SK-N-SH (cell line): ENCODE results near the gene TMEM87B. TPM values are rescaled to one million over a fixed set of nuclear protein-coding genes. Genes with fewer than 3 reads are reported as not detected.

ENCODE experiments used
- CTCF ChIA-PET: fragments of 300-600, 350-600 bp; formaldehyde crosslinking; extraction: SDS; loops from one replicate; lab custom pipeline; 2021; lab: Yijun Ruan, JAX
- POLR2A ChIA-PET: fragments of 350-600 bp; sonication (Branson Sonifier 250); formaldehyde crosslinking; extraction: SDS; loops from one replicate; lab custom pipeline; 2020; ENCODE audit warnings: antibody characterized with exemption, inconsistent platforms; lab: Yijun Ruan, JAX
- DNase-seq: peaks from one replicate; pipeline ENCODE4 v3.0.0; 2012
- H2AFZ ChIP-seq: fragments of 200-600 bp; sonication (generic); 2 replicates; pipeline ENCODE4 v1.8.1; 2016; ENCODE audit warnings: antibody characterized with exemption, mild to moderate bottlenecking, low read depth
- H3F3A ChIP-seq: fragments of 200-600 bp; sonication (generic); replicated peaks from 2 replicates; pipeline ENCODE3; 2016; ENCODE audit warnings: antibody characterized with exemption, mild to moderate bottlenecking; ENCODE audit not compliant: insufficient read depth
- H3K27ac ChIP-seq, 2 experiments: fragments of 200-500 bp in 1 of 2; fragments of 200-600 bp in 1 of 2; sonication (Bioruptor generic) in 1 of 2; sonication (generic), shearing (Covaris generic) in 1 of 2; 2 replicates each; pipeline versions ENCODE4 v1.5.1 to v1.6.1; 2014 to 2016; ENCODE audit warnings: low read depth in 2 of 2, inconsistent platforms in 1 of 2, low read length in 1 of 2, mild to moderate bottlenecking in 1 of 2, mixed read lengths in 1 of 2
- H3K27me3 ChIP-seq: fragments of 200-600 bp; sonication (generic), shearing (Covaris generic); 2 replicates; pipeline ENCODE4 v1.6.1; 2016; ENCODE audit warnings: mixed run types; ENCODE audit not compliant: insufficient read depth
- H3K36me3 ChIP-seq, 2 experiments: fragments of 200-500 bp in 1 of 2; fragments of 200-600 bp in 1 of 2; sonication (Bioruptor generic) in 1 of 2; sonication (generic) in 1 of 2; replicated peaks in 1 of 2; 2 replicates each; pipeline versions ENCODE3 to v1.5.1; 2014 to 2016; ENCODE audit warnings: low read length in 1 of 2, mild to moderate bottlenecking in 1 of 2; ENCODE audit not compliant: insufficient read depth in 2 of 2, control insufficient read depth in 1 of 2
- H3K4me1 ChIP-seq, 2 experiments: fragments of 200-500 bp in 1 of 2; fragments of 200-600 bp in 1 of 2; sonication (Bioruptor generic) in 1 of 2; sonication (generic), shearing (Covaris generic) in 1 of 2; 2 replicates each; pipeline versions ENCODE4 v1.5.1 to v1.6.1; 2014 to 2016; ENCODE audit warnings: low read depth in 1 of 2, low read length in 1 of 2, mixed run types in 1 of 2; ENCODE audit not compliant: insufficient read depth in 2 of 2, control insufficient read depth in 1 of 2
- H3K4me2 ChIP-seq: fragments of 200-600 bp; sonication (generic), shearing (Covaris generic); 2 replicates; pipeline ENCODE4 v1.6.1; 2017; ENCODE audit warnings: mixed run types
- H3K4me3 ChIP-seq, 2 experiments: fragments of 200-500 bp in 1 of 2; fragments of 200-600 bp in 1 of 2; sonication (Bioruptor generic) in 1 of 2; sonication (generic), shearing (Covaris generic) in 1 of 2; 2 replicates each; pipeline versions ENCODE4 v1.5.1 to v1.8.1; 2014 to 2016; ENCODE audit warnings: low read depth in 2 of 2, inconsistent platforms in 1 of 2, low read length in 1 of 2, mild to moderate bottlenecking in 1 of 2, mixed read lengths in 1 of 2, moderate library complexity in 1 of 2
- H3K79me2 ChIP-seq: fragments of 200-600 bp; sonication (generic); 2 replicates; pipeline ENCODE4 v1.8.1; 2017; ENCODE audit warnings: mild to moderate bottlenecking; ENCODE audit not compliant: insufficient read depth
- H3K9ac ChIP-seq: fragments of 200-600 bp; sonication (generic); 2 replicates; pipeline ENCODE4 v1.6.1; 2017; ENCODE audit warnings: mixed run types
- H3K9me2 ChIP-seq: fragments of 200-600 bp; sonication (generic); 2 replicates; pipeline ENCODE4 v1.6.1; 2017; ENCODE audit warnings: mixed run types
- H3K9me3 ChIP-seq: fragments of 200-600 bp; sonication (generic); 2 replicates; pipeline ENCODE4 v1.6.1; 2017; ENCODE audit warnings: mixed run types, mild to moderate bottlenecking, moderate library complexity
- H4K20me1 ChIP-seq: fragments of 200-600 bp; sonication (generic); 2 replicates; pipeline ENCODE4 v1.6.1; 2017; ENCODE audit warnings: mild to moderate bottlenecking, mixed run types; ENCODE audit not compliant: insufficient read depth
- ELF1 ChIP-seq: IDR thresholded peaks from 2 replicates; pipeline ENCODE4 v1.4.0; 2012
- EP300 ChIP-seq, 2 experiments: IDR thresholded peaks; 2 replicates each; pipeline versions ENCODE4 v1.4.0 to v1.6.1; 2012; ENCODE audit warnings: borderline replicate concordance in 1 of 2, low read depth in 1 of 2, low read length in 1 of 2
- EZH2phosphoT487 ChIP-seq: fragments of 200-600 bp; sonication (generic); IDR thresholded peaks from 2 replicates; pipeline ENCODE4 v1.6.1; 2017; ENCODE audit warnings: low read depth, mixed run types, mild to moderate bottlenecking, antibody characterized with exemption, moderate library complexity, borderline replicate concordance
- FOSL2 ChIP-seq: IDR thresholded peaks from 2 replicates; pipeline ENCODE4 v1.4.0; 2012; ENCODE audit warnings: low read depth, mild to moderate bottlenecking, moderate library complexity, borderline replicate concordance
- FOXJ3 ChIP-seq: sonication (generic); formaldehyde crosslinking; IDR thresholded peaks from 2 replicates; pipeline ENCODE4 v1.5.1; 2020; ENCODE audit warnings: mild to moderate bottlenecking, missing genetic modification reagents
- FOXM1 ChIP-seq: IDR thresholded peaks from 2 replicates; pipeline ENCODE4 v1.4.0; 2012; ENCODE audit warnings: low read depth, mild to moderate bottlenecking
- GATA2 ChIP-seq: sonication (generic); formaldehyde crosslinking; IDR thresholded peaks from 2 replicates; pipeline ENCODE4 v1.5.0; 2020; ENCODE audit warnings: mild to moderate bottlenecking, missing genetic modification reagents
- MEF2A ChIP-seq: IDR thresholded peaks from 2 replicates; pipeline ENCODE4 v1.4.0; 2012; ENCODE audit warnings: low read depth, borderline replicate concordance
- MXI1 ChIP-seq: IDR thresholded peaks from 2 replicates; pipeline ENCODE4 v1.6.1; 2012; ENCODE audit warnings: mild to moderate bottlenecking, low read depth, low read length, improper control_type of control experiment
- NFIC ChIP-seq: IDR thresholded peaks from 2 replicates; pipeline ENCODE4 v1.4.0; 2012; ENCODE audit warnings: borderline replicate concordance
- NRF1 ChIP-seq: IDR thresholded peaks from 2 replicates; pipeline ENCODE4 v1.6.1; 2012; ENCODE audit warnings: low read depth, mild to moderate bottlenecking, low read length
- POLR2AphosphoS5 ChIP-seq: IDR thresholded peaks from 2 replicates; pipeline ENCODE4 v1.6.1; 2012; ENCODE audit warnings: low read depth, low read length
- SIN3A ChIP-seq: IDR thresholded peaks from 2 replicates; pipeline ENCODE4 v1.6.1; 2012; ENCODE audit warnings: low read depth, mild to moderate bottlenecking, low read length, moderate library complexity, borderline replicate concordance
- SMC3 ChIP-seq: IDR thresholded peaks from 2 replicates; pipeline ENCODE4 v1.6.1; 2012; ENCODE audit warnings: low read depth, low read length, improper control_type of control experiment
- TCF12 ChIP-seq: IDR thresholded peaks from 2 replicates; pipeline ENCODE4 v1.4.0; 2012
- TEAD4 ChIP-seq: IDR thresholded peaks from 2 replicates; pipeline ENCODE4 v1.4.0; 2012; ENCODE audit warnings: mild to moderate bottlenecking, borderline replicate concordance; ENCODE audit not compliant: insufficient read depth
- WGBS: methylation state at CpG from one replicate; pipeline ENCODE4 v1.1.6; 2017; ENCODE audit warnings: low lambda C conversion rate; 5-methylcytosine and 5-hydroxymethylcytosine counted together
- polyA plus RNA-seq, 3 experiments: library from polyadenylated mRNA; depleted of rRNA; stranded (reverse); fragments of >200 nt; gene quantifications; 2 replicates each; pipeline ENCODE4 v1.2.3, GENCODE V29; 2012
- TF ChIP-seq, protein P1 (sequence below): fragments of 200-600 bp; sonication (generic); IDR thresholded peaks from 2 replicates; pipeline ENCODE4 v1.6.1; 2017; ENCODE audit warnings: antibody characterized with exemption, mild to moderate bottlenecking, moderate library complexity
- TF ChIP-seq, protein P2 (sequence below): IDR thresholded peaks from 2 replicates; pipeline ENCODE4 v1.6.1; 2012; ENCODE audit warnings: mild to moderate bottlenecking, low read depth, low read length, moderate library complexity
- TF ChIP-seq, protein P3 (sequence below): IDR thresholded peaks from 2 replicates; pipeline ENCODE4 v1.4.0; 2012; ENCODE audit warnings: low read depth, borderline replicate concordance
- TF ChIP-seq, protein P4 (sequence below): fragments of 150-350 bp; IDR thresholded peaks from 2 replicates; pipeline ENCODE4 v1.6.1; 2016; ENCODE audit warnings: mild to moderate bottlenecking, low read depth, low read length
- TF ChIP-seq, protein P5 (sequence below): fragments of 150-350 bp; IDR thresholded peaks from 2 replicates; pipeline ENCODE4 v1.6.1; 2017; ENCODE audit warnings: antibody characterized with exemption, low read length, low read depth, borderline replicate concordance

Gene TMEM87B
- polyA plus RNA-seq, 1 of the 3 experiments (the other 2 are of a cell fraction), result 7.9 TPM

DNA sequence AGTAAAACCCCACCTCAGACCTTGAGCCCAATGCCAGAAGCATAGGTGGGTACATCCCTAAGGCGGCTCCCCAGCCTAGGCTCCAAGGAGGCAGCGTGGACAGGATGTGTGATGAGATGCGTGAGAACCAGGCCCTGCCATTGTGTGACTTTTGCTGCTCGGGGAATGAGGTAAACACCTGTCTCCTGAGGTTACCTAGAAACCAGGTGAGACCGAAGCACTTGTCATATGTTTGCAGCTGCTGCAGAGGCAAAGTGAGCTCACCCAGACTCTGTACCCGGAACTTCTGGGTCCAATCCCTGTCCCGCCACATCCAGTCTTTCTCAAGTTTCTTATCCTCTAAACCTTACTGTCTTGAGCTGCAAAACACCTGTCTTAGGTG lies 86.5 kb downstream of the TMEM87B start (continued):
- TF ChIP-seq FOXJ3 (CRISPR knock-in tag), result no peak
- TF ChIP-seq SMC3, result no peak
- no peak for TF ChIP-seq TEAD4
- TF ChIP-seq NFIC, result no peak

DNA sequence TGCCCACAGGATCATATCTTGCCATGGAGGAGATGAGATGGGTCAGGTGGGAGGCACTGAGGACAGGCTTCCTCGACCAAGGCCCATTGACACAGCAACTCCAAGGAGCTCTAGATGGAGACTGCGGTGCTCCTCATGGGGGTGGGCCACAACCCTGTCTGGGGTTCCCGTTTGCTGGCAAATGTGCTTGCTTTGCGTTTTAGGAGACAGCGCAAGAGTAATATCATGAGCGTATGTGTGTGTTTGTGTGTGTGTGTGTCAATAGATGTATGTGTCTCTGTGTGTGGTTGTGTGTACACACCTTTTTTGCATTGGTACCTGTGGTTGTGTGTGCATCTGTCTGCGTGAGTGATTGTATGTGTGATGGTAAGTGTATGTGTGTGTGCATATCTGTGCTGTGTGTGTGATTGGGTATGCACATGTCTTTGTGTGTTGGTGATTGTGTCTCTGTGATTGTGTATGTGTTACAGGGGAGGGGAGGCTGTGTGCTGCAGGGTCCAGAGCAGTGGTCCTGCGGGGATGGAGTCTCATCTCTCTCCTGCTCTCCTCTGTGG lies 87.5 kb downstream of the TMEM87B start:
- CTCF ChIA-PET, result no interaction called here
- 81% methylated on average over 8 of the region's 8 CpGs for WGBS

More for the DNA sequence above, 87.5 kb downstream of the TMEM87B start:
- TF ChIP-seq TCF12 (no peak), ELF1 (no peak), MEF2A (no peak), FOXJ3 (CRISPR knock-in tag) (no peak), NRF1 (no peak), EP300 (IDR thresholded peaks at IDR 0.05; ENCODE audit: borderline replicate concordance in 1 of 2, low read depth in 1 of 2, low read length in 1 of 2) (no peak), MXI1 (no peak), FOSL2 (no peak), SIN3A (no peak), FOXM1 (no peak), GATA2 (CRISPR knock-in tag) (no peak), EZH2phosphoT487 (no peak), POLR2AphosphoS5 (no peak)
- TF ChIP-seq, protein P1, sequence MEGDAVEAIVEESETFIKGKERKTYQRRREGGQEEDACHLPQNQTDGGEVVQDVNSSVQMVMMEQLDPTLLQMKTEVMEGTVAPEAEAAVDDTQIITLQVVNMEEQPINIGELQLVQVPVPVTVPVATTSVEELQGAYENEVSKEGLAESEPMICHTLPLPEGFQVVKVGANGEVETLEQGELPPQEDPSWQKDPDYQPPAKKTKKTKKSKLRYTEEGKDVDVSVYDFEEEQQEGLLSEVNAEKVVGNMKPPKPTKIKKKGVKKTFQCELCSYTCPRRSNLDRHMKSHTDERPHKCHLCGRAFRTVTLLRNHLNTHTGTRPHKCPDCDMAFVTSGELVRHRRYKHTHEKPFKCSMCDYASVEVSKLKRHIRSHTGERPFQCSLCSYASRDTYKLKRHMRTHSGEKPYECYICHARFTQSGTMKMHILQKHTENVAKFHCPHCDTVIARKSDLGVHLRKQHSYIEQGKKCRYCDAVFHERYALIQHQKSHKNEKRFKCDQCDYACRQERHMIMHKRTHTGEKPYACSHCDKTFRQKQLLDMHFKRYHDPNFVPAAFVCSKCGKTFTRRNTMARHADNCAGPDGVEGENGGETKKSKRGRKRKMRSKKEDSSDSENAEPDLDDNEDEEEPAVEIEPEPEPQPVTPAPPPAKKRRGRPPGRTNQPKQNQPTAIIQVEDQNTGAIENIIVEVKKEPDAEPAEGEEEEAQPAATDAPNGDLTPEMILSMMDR, result no peak
- TF ChIP-seq, protein P2, sequence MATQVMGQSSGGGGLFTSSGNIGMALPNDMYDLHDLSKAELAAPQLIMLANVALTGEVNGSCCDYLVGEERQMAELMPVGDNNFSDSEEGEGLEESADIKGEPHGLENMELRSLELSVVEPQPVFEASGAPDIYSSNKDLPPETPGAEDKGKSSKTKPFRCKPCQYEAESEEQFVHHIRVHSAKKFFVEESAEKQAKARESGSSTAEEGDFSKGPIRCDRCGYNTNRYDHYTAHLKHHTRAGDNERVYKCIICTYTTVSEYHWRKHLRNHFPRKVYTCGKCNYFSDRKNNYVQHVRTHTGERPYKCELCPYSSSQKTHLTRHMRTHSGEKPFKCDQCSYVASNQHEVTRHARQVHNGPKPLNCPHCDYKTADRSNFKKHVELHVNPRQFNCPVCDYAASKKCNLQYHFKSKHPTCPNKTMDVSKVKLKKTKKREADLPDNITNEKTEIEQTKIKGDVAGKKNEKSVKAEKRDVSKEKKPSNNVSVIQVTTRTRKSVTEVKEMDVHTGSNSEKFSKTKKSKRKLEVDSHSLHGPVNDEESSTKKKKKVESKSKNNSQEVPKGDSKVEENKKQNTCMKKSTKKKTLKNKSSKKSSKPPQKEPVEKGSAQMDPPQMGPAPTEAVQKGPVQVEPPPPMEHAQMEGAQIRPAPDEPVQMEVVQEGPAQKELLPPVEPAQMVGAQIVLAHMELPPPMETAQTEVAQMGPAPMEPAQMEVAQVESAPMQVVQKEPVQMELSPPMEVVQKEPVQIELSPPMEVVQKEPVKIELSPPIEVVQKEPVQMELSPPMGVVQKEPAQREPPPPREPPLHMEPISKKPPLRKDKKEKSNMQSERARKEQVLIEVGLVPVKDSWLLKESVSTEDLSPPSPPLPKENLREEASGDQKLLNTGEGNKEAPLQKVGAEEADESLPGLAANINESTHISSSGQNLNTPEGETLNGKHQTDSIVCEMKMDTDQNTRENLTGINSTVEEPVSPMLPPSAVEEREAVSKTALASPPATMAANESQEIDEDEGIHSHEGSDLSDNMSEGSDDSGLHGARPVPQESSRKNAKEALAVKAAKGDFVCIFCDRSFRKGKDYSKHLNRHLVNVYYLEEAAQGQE, result no peak
- TF ChIP-seq, protein P3, sequence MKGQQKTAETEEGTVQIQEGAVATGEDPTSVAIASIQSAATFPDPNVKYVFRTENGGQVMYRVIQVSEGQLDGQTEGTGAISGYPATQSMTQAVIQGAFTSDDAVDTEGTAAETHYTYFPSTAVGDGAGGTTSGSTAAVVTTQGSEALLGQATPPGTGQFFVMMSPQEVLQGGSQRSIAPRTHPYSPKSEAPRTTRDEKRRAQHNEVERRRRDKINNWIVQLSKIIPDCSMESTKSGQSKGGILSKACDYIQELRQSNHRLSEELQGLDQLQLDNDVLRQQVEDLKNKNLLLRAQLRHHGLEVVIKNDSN, result no peak
- TF ChIP-seq, protein P4, sequence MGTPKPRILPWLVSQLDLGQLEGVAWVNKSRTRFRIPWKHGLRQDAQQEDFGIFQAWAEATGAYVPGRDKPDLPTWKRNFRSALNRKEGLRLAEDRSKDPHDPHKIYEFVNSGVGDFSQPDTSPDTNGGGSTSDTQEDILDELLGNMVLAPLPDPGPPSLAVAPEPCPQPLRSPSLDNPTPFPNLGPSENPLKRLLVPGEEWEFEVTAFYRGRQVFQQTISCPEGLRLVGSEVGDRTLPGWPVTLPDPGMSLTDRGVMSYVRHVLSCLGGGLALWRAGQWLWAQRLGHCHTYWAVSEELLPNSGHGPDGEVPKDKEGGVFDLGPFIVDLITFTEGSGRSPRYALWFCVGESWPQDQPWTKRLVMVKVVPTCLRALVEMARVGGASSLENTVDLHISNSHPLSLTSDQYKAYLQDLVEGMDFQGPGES, result no peak
- TF ChIP-seq, protein P5, sequence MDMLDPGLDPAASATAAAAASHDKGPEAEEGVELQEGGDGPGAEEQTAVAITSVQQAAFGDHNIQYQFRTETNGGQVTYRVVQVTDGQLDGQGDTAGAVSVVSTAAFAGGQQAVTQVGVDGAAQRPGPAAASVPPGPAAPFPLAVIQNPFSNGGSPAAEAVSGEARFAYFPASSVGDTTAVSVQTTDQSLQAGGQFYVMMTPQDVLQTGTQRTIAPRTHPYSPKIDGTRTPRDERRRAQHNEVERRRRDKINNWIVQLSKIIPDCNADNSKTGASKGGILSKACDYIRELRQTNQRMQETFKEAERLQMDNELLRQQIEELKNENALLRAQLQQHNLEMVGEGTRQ, result no peak
- no peak overlapping the region for H3K4me3 ChIP-seq
- H3F3A ChIP-seq, result peaks cover 9% of the 10 kb centered on the region
- H3K27me3 ChIP-seq, result no peaks in the 10 kb centered on the region
- H3K9ac ChIP-seq, result no peak overlapping the region
- POLR2A ChIA-PET, result no interaction called here
- no peak overlapping the region for H2AFZ ChIP-seq
- H3K9me2 ChIP-seq, result no peaks in the 10 kb centered on the region
- H3K9me3 ChIP-seq, result no peaks in the 10 kb centered on the region
- no peaks in the 10 kb centered on the region for H4K20me1 ChIP-seq
- H3K27ac ChIP-seq, result no peak overlapping the region
- no peak overlapping the region for H3K4me2 ChIP-seq
- no peaks in the 10 kb centered on the region for H3K36me3 ChIP-seq
- H3K79me2 ChIP-seq, result no peaks in the 10 kb centered on the region
- H3K4me1 ChIP-seq, result peaks cover 0 to 4% of the 10 kb centered on the region in 2 experiments; a peak in 1 of 4 replicates
- DNase-seq, result no peak
